Measurements from ENCODE around the gene LDLRAD4.

The LDLRAD4 gene

GRCh38 chr18:13566941-13567746, 348.6 kb downstream of the LDLRAD4 start:
- no peak for DNase-seq

- no peak for DNase-seq
Measured at GRCh38 chr18:13568443-13569392, 350.2 kb downstream of the LDLRAD4 start.

DNA sequence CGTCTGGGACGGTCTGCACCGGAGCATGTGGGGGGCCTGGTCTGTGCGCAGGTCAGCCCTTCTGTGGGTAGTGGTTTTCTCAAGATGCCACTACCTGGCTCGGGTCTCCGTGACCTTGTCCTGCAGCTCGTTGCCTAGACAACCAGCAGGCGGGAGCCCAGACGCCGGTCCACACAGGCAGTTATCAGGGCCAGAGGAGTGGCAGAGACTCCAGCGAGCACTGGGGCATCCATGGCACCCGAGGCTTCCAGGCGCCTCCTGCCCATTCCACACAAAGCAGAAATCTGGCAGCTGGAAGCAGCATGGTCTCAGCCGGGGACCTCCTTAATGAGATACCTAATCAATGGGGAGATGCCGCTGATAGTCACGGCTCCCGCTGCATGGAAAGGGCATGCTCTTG, 351.7 kb downstream of the LDLRAD4 start:
- peak in 1 of 3 experiments; percentile 30 for DNase-seq

- DNase-seq, result no peak
Measured at GRCh38 chr18:13570856-13571495, 352.4 kb downstream of the LDLRAD4 start.

DNA sequence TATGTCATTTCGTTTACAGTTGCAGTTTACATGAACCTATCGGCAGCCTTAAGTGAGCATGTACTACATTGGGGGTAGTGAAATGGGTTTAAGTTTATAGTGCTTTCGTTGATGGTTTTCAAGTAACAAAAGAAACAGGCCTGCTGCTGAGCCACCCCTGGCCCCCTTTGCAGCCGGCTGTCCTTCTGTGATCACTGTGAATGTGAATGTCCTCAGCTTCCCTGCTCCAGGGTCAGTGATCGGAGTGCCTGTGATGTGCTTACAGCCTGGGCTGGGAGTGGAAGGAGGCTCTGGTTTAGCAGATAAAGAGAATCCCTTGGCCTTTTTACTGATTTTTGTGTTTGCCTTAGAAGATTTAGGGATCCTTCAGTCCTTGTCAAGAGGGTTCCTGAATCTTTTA, 353.6 kb downstream of the LDLRAD4 start:
- no peak for DNase-seq

DNA sequence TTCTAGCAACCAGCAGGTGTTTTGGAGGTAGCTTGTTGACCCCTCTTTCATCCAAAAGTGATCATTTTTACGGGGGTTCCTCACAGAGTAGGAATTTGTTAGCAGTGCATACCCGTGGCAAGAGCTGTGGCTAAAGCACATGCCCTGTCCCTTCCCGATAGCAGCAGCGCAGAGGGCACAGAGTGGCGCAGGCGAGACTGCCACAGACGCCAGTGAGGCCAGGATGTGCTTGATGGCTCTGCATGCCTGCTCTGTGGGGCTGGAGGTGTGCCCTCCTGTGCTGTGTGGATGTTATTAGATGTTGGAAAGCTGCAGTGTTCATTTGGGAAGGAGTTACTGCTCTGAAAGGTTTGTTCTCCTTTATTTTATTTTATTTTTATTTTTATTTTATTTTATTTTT, 354.2 kb downstream of the LDLRAD4 start:
- DNase-seq, result no peak

GRCh38 chr18:13573750-13574149, 355.2 kb downstream of the LDLRAD4 start:
- no peak for DNase-seq

DNA sequence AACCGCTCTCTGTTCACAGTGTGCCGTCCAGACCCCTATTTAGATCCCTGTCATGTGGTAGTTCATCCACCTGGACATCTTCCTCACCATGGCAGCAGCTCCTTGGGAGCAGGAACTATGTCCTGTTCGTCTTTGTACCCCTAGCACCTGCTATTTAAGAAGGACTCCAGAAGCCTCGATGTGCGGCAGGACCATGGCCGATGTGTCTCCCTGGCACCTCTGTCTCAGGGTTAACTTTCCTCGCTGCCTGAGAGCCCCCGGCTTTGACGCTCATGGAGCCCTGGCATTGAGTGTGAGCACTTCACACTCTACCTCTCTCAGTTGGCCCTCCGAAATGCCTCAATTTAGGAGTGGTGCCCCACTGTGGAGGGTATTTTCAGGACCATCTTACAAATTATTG, 355.8 kb downstream of the LDLRAD4 start:
- DNase-seq, result no peak

DNA sequence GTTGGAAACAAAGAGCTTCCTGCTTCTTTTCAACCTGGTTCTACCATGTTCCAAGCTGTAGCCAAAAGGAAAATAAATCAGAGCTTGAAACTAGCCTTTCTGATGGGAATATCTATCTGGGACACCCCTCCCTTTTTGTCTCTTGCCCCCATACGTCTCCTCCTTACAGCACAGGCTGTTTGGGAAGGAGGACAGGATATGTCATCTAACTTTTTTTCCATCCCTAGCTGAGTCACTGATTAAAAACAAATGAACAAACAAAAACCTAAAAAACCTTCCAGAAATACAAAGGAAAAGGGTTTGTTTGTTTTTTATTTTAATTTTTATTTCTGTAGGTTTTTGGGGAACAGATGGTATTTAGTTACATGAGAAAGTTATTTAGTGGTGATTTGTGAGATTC, 356.2 kb downstream of the LDLRAD4 start:
- no peak for DNase-seq

DNA sequence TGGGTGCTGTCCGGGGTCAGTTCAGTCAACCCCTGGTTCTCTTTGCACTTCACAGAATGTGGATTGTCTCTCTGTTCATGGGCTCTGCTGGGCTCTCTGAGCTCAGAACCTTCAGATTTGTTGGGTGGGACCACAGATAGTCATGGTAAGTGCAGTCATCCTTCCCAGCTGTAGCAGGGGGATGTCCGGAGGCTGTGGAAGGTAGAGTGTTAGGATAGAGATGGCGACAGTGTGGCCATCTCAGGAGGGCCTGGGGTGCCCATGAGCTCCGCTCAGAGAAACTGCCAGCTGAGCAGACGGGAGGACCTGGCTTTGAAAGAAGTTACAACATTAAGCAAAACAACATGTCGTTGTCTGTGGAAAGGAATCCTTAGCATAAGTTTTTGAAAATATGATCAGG, 358.0 kb downstream of the LDLRAD4 start:
- no peak for DNase-seq

- no peak for DNase-seq
Measured at GRCh38 chr18:13577091-13577697, 358.6 kb downstream of the LDLRAD4 start.

DNA sequence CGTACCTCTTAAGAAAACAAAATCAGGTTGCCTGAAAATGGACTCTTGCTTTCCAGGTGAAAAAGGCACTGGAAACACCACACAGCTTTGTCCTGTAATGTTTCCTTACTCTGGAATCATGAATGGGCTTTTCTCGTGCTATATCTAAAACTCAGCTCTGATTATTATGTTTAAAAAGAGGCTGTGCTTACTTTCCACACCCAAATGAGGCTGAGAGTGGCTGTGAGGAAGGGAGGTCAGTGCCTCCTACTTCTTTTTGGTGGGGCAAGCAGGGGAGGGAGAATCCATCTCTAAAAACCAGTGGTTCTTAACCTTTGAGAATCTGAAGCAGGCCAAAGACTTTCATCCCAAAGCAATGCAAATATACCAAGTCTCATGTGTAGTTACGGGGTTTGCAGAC, 359.2 kb downstream of the LDLRAD4 start:
- DNase-seq, result no peak

DNA sequence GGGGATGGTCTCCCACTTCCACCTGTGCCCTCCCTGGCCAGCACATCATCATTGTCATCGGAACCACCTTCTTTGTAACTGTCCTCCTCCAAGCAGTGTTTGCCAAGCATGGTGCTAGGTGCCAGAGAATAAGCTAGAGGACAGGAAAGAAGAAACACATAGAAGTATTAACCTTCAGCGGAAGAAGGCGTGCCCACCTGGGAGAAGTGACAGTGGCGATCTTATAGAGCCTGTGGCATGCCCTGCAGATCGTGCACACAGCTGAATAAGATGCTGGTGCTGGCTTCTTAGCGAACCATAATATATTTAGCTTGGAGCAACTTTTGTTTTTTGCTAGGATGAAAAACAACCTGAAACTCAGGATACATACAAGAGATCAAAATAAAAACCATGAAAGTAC, 359.8 kb downstream of the LDLRAD4 start:
- DNase-seq, result no peak

- no peak for DNase-seq
Measured at GRCh38 chr18:13579874-13580273, 361.3 kb downstream of the LDLRAD4 start.

DNA sequence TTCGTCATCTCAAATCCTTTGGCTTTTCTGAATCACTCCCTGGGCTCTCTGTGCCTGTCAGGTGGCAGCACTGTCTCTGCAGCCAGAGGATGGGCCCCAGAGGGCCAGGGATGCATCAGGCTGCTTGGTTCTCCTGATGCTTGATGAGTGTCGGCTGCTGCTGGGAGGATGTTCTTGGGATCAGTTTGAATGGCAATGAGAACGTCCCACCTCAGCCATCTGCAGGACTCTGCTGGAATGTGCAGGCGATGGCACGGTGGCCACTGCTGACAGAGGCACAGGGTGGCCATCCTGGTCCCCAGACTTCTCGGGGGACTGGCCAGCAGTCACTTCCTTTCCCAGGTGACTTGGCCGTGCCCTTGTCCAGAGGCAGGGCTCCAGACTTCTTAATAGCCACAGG, 361.8 kb downstream of the LDLRAD4 start:
- no peak for DNase-seq

- no peak for DNase-seq
Measured at GRCh38 chr18:13580991-13581390, 362.4 kb downstream of the LDLRAD4 start.

GRCh38 chr18:13581496-13582177, 363.1 kb downstream of the LDLRAD4 start:
- DNase-seq, result no peak

DNA sequence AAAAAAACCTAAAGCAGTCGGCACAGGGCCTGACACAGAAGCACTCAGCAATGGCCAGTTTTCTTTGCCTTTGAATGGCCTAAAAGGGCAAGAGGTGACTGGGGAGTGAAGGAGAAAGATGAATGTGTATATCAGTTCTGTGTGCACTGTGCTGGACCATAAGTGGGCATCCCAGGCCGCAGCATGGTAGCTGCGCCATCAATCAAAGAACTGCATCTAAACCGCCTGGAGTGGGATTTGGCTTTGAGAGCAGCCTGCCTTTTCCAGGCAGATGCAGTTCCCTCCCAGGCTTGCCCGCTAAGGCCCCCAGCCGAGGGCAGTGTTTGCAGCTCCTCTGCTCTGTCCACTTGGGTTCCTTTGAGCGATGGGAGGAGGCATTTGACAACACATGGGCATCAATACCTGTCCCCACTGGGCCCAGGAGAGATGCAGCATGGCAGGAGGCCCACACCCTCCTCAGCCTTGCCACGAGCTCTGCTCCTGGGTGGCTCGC, 363.7 kb downstream of the LDLRAD4 start:
- no peak for DNase-seq

- no peak for DNase-seq
Measured at GRCh38 chr18:13583576-13584550, 365.3 kb downstream of the LDLRAD4 start.

- no peak for DNase-seq
Measured at GRCh38 chr18:13584825-13585224, 366.3 kb downstream of the LDLRAD4 start.

All from NCI-H1417 (cell line).